Progenitor cell of endocrine pancreas (in vitro differentiated cells): ENCODE results near the gene ZMIZ2. TPM values are rescaled to one million over a fixed set of nuclear protein-coding genes. Genes with fewer than 3 reads are reported as not detected.

Source experiments
- DNase-seq: peaks from one replicate; pipeline ENCODE4 v3.0.0; 2021; ENCODE audit warnings: low spot score; ENCODE audit not compliant: unreplicated experiment
- H3K27ac Mint-ChIP-seq: 2 replicates; pipeline ENCODE4 v1.8.0; 2021; ENCODE audit warnings: mild to moderate bottlenecking, moderate library complexity, mixed read lengths
- H3K27me3 Mint-ChIP-seq: 2 replicates; pipeline ENCODE4 v1.8.0; 2021; ENCODE audit warnings: mixed read lengths
- H3K36me3 Mint-ChIP-seq: 2 replicates; pipeline ENCODE4 v1.8.0; 2022; ENCODE audit warnings: mixed read lengths; ENCODE audit not compliant: insufficient read depth
- H3K4me1 Mint-ChIP-seq: 2 replicates; pipeline ENCODE4 v1.8.0; 2021; ENCODE audit warnings: low read depth, mixed read lengths
- H3K4me3 Mint-ChIP-seq: 2 replicates; pipeline ENCODE4 v1.8.0; 2021; ENCODE audit warnings: low read depth, mild to moderate bottlenecking, moderate library complexity, mixed read lengths
- H3K9me3 Mint-ChIP-seq: 2 replicates; pipeline ENCODE4 v1.8.0; 2021; ENCODE audit warnings: low read depth, mixed read lengths
- CTCF ChIP-seq: fragments of 200-600 bp; sonication (generic); IDR thresholded peaks from one replicate; pipeline ENCODE4 v1.5.0; 2021; ENCODE audit warnings: antibody characterized with exemption, mild to moderate bottlenecking; ENCODE audit not compliant: unreplicated experiment
- total RNA-seq: library from RNA; stranded (reverse); gene quantifications from 2 replicates; pipeline ENCODE4 v1.2.1, GENCODE V29; 2021

The ZMIZ2 gene
- total RNA-seq, 1 donor from 2014 or later, result 222 TPM

GRCh38 chr7:44789990-44790389, 41.3 kb downstream of the ZMIZ2 start:
- no peaks in the 10 kb centered on the region for H3K4me1 Mint-ChIP-seq
- no peak overlapping the region for H3K27ac Mint-ChIP-seq
- TF ChIP-seq CTCF, result no peak
- no peaks in the 10 kb centered on the region for H3K9me3 Mint-ChIP-seq
- no peak for DNase-seq
- H3K4me3 Mint-ChIP-seq, result no peak overlapping the region
- no peaks in the 10 kb centered on the region for H3K27me3 Mint-ChIP-seq
- no peaks in the 10 kb centered on the region for H3K36me3 Mint-ChIP-seq

GRCh38 chr7:44791278-44792219, 42.9 kb downstream of the ZMIZ2 start:
- Mint-ChIP-seq H3K9me3 (no peaks in the 10 kb centered on the region), H3K27me3 (no peaks in the 10 kb centered on the region), H3K27ac (no peak overlapping the region), H3K4me1 (no peaks in the 10 kb centered on the region), H3K4me3 (no peak overlapping the region), H3K36me3 (no peaks in the 10 kb centered on the region)
- TF ChIP-seq CTCF, result no peak
- DNase-seq, result no peak

GRCh38 chr7:44793919-44794318, 45.3 kb downstream of the ZMIZ2 start:
- H3K36me3 Mint-ChIP-seq, result peaks cover 2% of the 10 kb centered on the region
- no peaks in the 10 kb centered on the region for H3K9me3 Mint-ChIP-seq
- no peak for DNase-seq
- H3K27ac Mint-ChIP-seq, result no peak overlapping the region
- H3K4me1 Mint-ChIP-seq, result peaks cover 10% of the 10 kb centered on the region
- no peak overlapping the region for H3K4me3 Mint-ChIP-seq
- H3K27me3 Mint-ChIP-seq, result no peaks in the 10 kb centered on the region
- TF ChIP-seq CTCF, result no peak

GRCh38 chr7:44794331-44794730, 45.7 kb downstream of the ZMIZ2 start:
- no peak for DNase-seq
- no peak for TF ChIP-seq CTCF
- H3K4me1 Mint-ChIP-seq, result peaks cover 10% of the 10 kb centered on the region
- H3K27me3 Mint-ChIP-seq, result no peaks in the 10 kb centered on the region
- no peaks in the 10 kb centered on the region for H3K9me3 Mint-ChIP-seq
- no peak overlapping the region for H3K27ac Mint-ChIP-seq
- peaks cover 2% of the 10 kb centered on the region for H3K36me3 Mint-ChIP-seq
- no peak overlapping the region for H3K4me3 Mint-ChIP-seq

GRCh38 chr7:44796034-44796503, 47.4 kb downstream of the ZMIZ2 start:
- Mint-ChIP-seq H3K4me1 (peaks cover 13% of the 10 kb centered on the region), H3K27me3 (no peaks in the 10 kb centered on the region), H3K27ac (peak overlapping the region; percentile 97), H3K4me3 (peak overlapping the region; percentile 90), H3K36me3 (peaks cover 16% of the 10 kb centered on the region), H3K9me3 (no peaks in the 10 kb centered on the region)
- no peak for DNase-seq
- TF ChIP-seq CTCF, result no peak
